ACHN (cell line): ENCODE measurements around the gene SIPA1L3.
A peak's percentile ranks its signal among the peaks of the same experiment; 100 is the strongest.
"Not testable (repeated sequence)": the region's sequence is repeated elsewhere in the genome, so short reads cannot be mapped to it uniquely, and the experiment has no call there.

ENCODE experiments used
- DNase-seq: peaks from one replicate; pipeline ENCODE4 v3.0.0-alpha.2; 2015
- in situ Hi-C: cut with HindIII; loops from 2 replicates; pipeline ENCODE4 v1.10.0; 2017; ENCODE audit warnings: low sequenced_read_pairs, low pct_ligation_motif_present, low pct_unique_long_range_greater_than_20kb

The SIPA1L3 gene

DNA sequence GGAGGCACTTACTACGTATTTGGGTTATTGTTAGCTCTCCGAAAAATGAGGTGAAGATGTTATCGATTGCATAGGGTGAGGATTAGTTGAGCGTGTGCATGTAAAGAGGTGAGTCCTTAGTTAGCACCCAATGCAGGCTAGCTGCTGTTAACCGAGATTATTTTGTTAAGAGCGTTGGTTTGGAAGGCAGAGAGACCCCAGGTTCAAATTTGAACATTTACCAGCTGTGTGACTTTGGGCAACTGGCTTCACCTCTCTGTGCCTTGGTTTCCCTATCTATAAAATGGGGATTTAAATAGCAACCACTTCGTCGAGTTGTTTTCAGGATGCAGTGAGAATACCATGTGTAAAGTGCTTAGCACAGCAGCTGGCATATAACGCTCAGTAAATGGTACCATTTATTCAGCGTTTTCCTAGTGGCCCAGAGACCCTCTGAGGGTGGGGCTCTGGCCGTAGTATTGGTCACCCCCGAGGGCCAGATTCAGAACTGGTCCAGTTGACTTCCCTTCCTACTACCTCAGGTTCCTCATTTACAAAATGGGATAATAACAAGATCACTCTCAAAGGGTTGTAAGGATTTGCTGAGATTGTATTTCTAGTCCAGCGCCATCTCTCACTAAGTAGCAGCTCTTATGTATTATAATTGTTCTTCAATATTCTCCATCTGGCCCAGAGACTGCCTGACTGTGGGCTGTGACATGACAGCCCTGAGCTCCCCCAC is 887 bp downstream of the SIPA1L3 start:
- in situ Hi-C loops, result no loop called here
- DNase-seq, result no peak

DNA sequence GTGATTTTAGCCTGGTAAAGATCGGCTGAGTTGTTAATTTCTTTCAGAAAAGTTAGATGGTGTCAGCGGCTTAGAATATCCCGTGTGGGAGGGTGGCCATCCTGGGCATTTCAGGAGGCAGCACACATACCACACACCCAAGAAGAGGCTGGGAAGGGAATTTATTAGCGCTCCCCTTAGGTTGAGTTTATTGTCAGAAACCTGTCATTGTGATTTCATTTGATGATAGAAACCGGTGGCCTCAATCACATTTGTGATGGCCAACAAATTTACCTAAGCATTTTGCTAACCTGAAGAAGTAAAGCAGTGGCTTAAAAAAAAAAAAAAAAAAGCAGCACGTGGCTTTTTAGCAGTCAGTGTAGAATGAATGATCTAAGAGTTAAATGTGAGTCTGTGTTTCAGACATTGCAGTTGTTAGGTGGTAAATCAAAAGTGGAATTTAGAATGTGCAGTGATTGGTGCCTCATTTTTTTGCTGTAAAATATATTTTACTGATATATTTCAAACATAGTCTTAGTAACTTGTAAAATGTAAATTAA is 2.7 kb downstream of the SIPA1L3 start:
- in situ Hi-C loops, result no loop called here
- no peak for DNase-seq

DNA sequence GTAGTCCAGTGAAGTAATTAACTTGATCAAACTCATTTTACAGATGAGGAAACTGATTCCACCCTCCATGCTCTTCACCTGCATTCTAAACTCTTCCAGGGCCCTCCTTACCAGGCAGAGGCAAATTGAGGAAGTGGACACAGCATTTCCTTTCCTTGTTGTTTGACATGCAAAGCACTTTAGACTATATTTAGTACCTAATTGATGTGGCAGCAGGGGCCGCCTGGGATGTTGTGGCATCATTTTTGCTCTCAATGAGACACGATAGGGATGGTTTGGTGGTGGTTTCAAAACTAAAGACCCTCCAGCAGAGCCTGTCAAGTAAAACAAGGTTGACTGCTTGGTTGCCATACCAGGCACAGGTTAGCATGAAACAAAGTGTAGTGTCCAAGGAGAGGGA is 7.9 kb downstream of the SIPA1L3 start:
- DNase-seq, result no peak
- in situ Hi-C loops, result no loop called here

DNA sequence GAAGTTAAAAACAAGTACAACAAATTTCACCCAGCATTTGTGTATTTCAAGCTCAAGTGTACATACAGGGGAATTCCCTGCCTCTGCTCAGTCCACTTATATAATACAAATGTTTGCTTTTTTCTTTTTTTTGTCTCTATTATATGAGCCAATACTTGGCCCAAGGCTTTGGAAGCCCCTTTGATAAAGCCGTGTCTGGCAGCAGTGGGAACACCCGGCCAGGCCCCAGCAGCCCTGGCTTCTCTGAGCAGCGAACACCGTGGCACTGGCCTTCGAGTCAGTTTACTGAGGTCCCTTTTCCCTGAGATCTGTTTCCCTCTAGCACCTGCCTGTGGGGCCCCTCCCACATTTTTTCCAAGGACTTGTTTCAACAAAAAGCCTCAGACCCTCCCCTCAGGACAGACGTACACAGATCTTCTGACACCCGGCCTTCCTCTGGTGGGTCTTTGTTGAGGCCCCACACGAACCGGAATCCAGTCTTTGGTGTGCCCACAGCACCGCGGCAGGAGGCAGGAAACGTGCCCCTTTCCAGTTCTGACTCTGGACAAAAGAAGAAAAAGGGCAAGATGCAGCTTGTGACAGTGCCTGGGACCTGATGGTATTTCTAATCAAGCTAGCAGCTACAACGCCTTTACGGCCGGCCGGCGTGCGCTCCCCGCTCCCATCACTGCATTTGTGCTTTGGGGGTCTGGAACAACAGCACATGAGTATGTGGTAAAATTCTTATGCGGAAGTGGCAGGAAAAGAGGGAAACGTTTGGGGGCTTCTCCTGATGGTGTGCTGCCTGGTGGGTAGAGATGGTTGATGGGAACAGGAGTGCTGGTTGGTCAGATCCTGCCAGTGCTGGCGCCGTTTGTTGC is 13.8 kb downstream of the SIPA1L3 start:
- in situ Hi-C loops, result no loop called here
- no peak for DNase-seq

DNA sequence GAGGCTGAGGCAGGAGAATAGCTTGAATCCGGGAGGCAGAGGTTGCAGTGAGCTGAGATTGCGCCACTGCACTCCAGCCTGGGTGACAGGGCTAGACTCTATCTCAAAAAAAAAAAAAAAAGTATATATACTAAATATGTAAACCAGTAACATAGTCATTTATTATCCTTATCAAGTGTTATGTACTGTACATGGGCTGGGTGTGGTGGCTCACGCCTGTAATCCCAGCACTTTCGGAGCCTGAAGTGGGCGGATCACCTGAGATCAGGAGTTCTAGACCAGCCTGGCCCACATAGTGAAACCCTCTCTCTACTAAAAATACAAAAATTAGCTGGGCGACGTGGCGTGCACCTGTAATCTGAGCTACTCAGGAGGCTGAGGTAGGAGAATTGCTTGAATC is 17.6 kb downstream of the SIPA1L3 start:
- in situ Hi-C loops, DNase-seq: not testable (repeated sequence)

DNA sequence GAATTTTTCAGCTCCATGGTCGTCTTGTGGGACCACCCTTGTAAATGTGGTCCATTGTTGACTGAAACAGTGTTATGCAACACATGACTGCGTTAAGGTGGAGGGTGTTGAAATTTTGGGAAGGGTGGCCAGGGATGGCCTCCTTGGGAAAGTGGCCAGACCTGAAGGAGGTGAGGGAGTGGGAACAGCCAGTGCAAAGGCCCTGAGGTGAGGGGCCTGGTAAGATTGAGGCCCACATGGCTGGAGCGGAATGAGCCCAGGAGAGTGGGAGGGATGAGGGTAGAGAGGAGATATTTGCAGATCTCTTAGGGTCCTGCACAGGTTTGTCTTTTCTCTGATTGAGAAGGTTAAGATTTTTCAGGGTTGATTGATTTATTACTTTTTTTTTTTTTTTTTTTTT is 18.2 kb downstream of the SIPA1L3 start:
- no peak for DNase-seq
- in situ Hi-C loops, result no loop called here

DNA sequence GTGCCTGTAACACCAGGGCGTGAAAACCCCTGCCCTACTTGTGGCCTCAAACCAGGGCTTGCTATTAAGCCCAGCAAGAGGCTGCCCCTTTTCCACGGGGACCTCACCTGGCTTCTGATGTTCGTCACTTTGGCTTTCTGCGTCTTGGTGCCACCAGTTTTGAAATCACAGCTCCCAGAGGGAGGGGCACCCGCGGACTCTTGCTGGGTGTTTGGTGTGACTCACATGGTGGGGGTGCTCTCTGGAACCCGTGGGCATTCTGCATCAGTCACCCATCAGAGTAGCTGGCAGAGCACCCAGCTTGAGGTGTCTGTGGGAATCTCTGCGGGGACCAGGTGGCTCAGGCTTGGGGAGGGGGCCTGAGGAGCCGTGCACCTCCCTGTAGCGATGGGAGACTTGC is 19.2 kb downstream of the SIPA1L3 start:
- no peak for DNase-seq
- in situ Hi-C loops, result no loop called here

DNA sequence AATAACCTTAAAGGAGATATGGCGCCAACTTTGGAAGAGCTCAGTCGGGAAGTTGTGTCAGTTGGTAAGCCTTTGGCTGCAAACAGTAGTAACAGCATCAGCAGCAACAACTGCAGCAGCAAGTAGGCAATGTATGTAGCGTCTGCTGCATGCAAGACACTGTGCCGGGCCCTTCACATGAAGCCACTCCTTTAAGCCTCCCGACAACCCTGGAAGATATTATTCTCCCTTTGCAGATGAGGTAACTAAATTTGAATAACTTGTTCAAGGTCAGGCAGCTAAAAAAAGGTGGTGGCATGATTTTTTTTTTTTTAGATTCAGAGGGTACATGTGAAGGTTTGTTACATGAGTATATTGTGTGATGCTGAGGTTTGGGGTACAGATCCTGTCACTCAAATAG is 19.7 kb downstream of the SIPA1L3 start:
- DNase-seq, result no peak
- in situ Hi-C loops, result no loop called here

DNA sequence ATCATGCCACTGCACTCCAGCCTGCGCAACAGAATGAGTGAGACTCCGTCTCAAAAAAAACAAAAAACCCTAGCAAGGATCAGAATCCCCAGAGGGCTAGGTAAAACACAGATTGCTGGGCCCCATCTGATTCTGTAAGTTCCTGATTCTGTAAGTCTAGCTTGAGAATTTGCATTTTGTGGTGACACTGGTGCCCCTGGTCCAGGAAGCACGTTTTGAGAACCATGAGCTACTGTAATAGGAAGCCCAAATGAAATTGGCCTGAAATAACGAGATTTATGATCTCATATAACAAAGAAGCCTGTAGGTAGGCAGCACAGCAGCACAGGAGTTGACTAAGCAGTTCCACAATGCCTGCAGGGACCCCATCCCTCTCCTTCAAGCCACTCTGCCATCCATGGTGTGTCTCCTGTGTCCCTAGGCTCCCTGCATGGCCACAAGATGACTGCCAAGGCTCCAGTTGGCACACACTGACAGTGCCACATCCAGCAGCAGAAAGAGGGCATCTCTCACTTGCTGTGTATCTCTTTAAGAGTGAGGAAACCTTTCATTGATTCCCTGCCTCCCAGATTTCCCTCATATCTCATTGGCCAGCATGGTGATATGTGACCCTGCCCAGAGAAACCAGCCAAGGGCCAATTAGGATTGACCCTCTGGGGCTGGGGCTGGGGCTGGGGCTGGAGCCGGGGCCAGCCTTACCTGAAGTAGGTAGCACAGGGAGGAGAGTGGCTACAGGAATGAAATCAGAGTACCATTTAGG is 21.7 kb downstream of the SIPA1L3 start:
- in situ Hi-C loops, result no loop called here
- DNase-seq, result peak; percentile 21

DNA sequence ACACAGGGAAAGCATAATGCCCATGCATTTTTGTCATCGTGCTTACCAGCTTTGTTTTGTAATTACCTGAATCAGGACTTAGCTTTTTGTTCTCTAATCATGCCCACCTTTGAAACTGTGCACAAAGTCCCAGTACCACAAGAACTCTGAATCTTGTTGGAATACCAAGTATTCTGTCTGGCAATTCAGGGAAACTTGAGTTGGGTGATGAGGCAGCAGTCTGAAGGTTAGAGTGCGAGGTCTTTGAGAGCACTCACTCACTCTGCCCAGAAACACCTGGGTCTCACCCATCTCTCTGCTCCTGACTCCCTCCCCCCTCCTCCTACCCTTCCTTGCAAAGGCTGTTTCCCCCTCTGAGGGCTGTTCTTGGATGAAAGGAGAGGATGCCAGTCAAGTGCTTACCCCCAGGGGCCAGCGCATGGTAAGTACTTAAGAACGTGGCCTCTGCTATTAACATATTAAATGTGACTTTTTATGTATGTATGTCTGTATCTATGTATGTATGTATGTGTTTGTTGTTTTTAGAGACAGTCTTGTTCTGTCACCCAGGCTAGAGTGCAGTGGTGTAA is 22.4 kb downstream of the SIPA1L3 start:
- no peak for DNase-seq
- in situ Hi-C loops, result no loop called here

DNA sequence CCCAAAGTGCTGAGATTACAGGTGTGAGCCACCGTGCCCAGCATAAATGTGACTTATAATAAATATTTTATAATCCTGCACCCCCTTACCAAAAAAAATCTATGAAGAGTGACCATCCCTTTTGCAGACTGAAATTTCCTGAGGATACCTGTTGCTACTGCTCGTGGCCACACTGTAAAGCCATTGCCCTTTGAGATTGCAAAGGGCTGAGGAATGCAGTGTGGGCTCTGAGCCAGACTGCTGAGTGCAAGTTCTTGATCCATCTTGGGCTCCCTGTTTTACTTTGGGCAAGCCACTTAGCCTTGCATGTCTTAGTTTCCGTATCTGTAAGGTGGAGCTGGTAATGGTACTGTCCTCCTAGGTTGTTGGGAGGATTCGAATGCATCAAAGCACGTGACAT is 23.4 kb downstream of the SIPA1L3 start:
- DNase-seq, result peak; percentile 46
- in situ Hi-C loops, result no loop called here

DNA sequence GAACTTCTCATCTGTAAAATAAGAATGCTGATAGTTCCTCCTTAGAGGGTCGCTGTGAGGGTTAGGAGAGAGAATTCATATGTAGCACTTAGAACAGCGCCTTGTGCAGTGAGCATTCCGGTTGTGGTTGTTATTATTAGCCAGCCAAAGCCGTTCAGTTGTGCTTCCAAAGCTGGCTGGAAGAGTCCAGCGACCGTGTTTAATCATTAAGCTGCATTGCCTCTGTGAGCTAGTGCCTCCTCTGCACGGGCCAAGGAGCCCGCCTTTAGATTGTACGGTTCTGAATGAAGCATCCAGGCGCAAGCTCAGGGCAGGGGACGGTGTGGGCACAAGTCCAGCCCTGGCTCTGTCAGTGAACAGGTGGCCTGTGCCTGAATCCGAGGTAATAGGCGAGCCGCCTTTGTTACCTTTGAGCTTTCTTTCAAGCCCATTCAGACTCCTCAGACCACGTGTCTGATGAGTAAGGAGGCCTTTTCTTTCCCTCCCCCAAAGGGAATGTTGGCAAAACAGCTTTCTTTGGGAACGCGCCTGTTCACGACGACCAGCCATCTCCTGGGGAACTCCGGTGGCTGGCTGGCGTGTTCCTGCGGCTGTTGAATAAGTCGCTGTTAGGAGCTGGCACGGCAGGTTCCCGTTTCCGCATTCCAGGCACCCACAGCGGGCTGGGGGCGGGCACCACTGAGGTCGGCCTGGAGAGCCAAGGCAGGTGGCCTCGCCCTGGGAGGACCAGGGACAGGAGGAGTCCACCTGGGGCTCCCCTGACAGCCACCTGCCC is 25.1 kb downstream of the SIPA1L3 start:
- peak; percentile 95 for DNase-seq
- in situ Hi-C loops, result no loop called here

DNA sequence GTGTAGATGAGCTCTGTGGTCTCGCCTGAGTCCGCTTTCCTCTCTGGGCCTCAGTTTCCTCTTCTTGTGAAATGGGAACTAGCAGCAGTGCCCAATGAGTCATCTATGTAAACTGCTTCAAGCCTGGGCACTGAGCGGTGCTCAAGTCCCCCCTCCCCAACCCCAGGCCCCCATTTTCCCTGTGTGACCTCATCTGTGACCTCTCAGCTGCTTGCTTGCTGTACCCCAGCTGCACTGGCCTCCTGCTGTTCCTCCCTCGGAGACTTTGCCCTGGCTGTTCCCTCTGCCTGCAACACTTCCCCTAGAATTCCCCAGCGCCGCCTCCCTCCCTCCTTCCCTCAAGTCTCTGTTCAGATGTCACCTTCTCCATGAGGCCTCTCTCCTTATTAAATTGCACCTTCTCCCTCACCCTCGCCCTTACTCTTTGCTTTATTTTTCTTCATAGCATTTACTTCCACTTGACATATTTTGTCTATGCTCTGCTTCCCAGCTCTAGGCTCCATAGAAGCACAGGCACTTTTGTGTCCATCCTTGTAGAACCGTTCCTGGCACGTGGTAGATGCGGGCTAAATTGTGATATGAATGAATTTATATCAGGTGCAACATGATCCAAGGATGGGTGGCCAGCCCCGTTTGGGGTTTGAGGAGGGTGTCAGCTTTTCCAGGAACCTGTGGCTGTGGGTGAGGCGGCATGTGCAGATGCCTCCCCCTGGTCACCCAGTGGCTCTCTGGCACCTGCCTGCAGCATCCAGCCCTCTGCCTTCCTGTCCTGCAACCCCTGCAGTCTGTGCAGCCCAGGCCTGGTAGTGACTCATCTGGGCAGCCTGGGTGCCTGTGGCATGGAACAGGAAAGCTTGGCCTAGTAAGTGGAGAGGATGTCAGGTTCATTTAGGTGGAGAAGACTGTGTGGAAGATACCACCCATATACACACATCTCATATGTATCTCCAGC is 26.3 kb downstream of the SIPA1L3 start:
- DNase-seq, result peak; percentile 80

DNA sequence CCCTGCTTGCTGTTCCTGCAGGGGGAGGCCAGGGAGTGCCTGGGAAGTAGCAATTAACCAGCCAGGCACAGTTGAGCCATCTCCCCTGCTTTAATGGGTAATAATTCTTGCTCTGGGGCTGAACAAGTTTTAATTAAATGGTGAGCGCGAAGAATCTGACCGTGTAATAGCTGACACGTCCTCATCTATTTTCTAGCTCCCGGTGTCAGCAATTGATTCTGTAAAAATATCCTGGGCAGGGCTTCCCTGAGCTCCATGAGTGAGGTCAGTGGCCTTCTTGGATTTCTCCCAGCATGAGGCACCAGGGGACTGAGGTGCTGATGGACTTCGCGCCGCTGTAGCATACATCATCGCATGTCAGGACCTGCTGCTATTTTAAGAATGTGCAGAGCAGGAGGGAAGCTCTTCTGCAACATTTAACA is 26.9 kb downstream of the SIPA1L3 start:
- DNase-seq, result peak; percentile 87
- in situ Hi-C loops, result no loop called here

More for the DNA sequence above, 26.3 kb downstream of the SIPA1L3 start:
- in situ Hi-C loops, result no loop called here

DNA sequence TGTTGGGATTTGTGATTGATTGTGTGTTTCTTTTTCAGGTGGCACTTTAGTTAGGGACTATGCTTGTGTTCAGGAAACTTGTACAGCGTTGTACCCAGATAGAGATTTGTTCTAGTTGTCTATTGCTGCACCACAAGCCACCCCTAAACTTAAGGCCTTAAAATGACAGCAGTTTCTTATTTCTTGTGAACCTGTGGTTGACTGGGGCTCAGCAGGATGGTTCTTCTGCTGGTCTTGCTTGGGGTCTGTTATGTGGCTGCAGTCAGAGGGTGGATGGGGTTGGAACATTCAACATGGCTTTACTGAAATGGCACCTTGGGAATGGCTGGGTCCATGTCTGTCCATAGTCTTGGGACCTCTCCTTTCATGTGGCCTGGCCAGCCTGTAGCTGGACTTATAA is 28.3 kb downstream of the SIPA1L3 start:
- in situ Hi-C loops, result no loop called here
- DNase-seq, result no peak

DNA sequence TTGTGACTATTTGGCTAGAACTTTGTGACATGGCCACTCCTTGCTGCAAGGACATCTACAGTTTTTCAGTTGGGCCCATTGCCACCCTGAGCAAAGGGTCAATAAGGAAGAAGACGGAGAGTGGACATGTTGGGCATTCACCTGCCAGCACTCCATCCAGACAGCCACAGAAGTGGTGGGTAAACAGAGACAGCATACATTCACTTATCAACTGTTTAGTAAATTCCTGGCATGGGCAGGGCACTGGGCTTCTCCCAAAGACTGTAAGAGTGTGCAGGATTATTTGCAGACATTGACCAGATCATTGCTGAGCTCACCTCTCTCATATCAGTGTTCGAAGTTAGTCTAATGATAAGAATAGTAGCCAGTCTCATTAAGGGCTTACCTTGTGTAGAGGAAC is 29.2 kb downstream of the SIPA1L3 start:
- in situ Hi-C loops, result no loop called here
- no peak for DNase-seq

DNA sequence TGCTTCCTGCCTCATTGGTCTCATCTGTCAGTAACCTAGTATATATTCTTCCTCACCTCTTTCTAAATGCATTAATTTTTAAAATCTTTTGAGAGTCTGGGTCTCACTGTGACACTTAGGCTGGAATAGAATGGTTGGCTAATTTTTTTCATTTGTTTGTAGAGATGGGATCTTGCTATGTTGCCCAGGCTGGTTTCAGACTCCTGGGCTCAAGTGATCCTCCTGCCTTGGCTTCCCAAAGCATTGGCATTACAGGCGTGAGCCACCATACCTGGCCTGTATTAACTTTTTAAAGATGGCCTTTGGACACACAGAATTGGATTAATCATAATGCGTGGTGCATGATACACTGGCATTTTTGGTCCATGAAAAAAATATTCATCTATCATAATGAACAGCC is 29.9 kb downstream of the SIPA1L3 start:
- no peak for DNase-seq
- in situ Hi-C loops, result no loop called here
